Omental fat pad (tissue), 4 donors: ENCODE results near the gene PEPD. TPM values are rescaled to one million over a fixed set of nuclear protein-coding genes. Genes with fewer than 3 reads are reported as not detected.
"Not testable (repeated sequence)": the region's sequence is repeated elsewhere in the genome, so short reads cannot be mapped to it uniquely, and the experiment has no call there.

ENCODE experiments used
- ATAC-seq: fragments of 150-250 bp; one replicate; pipeline ENCODE4 v1.9.1; 2016; ENCODE audit warnings: mild to moderate bottlenecking, moderate library complexity; ENCODE audit not compliant: low FRiP score
- DNase-seq: peaks from one replicate; pipeline ENCODE4 v3.0.0-alpha.2; 2019; ENCODE audit warnings: low spot score
- total RNA-seq, 4 donors: library from RNA; depleted of rRNA; stranded (reverse); fragments of >200 nt; gene quantifications; one replicate each; pipeline ENCODE4 v1.1.0, GENCODE V29; 2016
- TF ChIP-seq, protein P1 (sequence below), 3 donors: fragments of 450-650 bp; IDR thresholded peaks; one replicate each; pipeline ENCODE4 v1.5.1; 2016 to 2017; ENCODE audit warnings: antibody characterized with exemption in 3 of 3, mild to moderate bottlenecking in 3 of 3, moderate library complexity in 2 of 3

The PEPD gene
- 10 to 100 TPM; 78.9 to 99.3 (median 89.8) TPM for total RNA-seq

DNA sequence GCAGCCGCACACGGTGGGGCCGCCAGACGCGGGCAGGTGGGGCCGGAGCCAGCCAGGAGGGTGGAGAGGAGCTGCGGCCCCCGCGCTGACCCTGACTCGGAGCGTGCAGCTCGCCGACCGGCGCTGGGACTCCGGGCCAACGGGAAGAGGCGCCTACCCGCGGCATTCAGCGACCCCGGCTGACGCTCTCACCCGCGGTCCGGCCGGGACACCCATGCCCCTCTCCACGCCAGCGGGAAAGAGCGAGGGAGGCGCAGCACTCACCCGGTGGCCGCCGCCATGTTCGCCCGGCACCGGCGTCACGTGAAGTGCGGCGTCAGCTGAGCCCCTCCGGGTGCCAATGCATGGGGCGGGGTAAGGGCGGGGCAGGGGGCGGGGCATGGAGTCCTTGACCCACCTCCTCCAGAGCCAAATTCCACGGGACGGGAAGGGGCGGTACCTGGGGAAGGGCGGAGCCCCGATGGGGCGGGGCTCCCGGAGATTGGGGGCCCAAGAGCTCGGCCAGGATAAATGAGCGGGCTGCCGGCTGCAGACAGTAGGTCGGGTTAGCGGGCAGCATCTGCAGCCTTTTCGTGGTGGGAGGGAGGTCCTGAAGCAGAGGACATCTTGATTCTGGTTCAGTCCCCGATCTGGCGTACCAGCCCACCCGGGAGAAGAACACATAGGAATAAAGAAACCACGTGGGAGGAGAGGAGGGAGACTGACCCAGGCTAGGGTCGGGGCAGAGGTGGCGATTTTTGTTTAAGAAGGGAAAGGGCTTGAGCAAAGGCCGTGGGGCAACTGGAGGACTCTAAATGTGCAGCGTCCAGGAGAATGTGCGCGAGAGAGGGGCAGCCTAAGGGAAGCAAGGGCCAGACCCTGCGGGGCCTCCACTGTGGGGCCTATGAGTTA lies at the start of gene PEPD:
TSS of gene PEPD (minus strand) at position 312 of the 891 bp plus-strand sequence. CDS start at position 281, 31 bp downstream.
- DNase-seq (peak; percentile 83), ATAC-seq (peak; percentile 97)
- TF ChIP-seq, protein P1, sequence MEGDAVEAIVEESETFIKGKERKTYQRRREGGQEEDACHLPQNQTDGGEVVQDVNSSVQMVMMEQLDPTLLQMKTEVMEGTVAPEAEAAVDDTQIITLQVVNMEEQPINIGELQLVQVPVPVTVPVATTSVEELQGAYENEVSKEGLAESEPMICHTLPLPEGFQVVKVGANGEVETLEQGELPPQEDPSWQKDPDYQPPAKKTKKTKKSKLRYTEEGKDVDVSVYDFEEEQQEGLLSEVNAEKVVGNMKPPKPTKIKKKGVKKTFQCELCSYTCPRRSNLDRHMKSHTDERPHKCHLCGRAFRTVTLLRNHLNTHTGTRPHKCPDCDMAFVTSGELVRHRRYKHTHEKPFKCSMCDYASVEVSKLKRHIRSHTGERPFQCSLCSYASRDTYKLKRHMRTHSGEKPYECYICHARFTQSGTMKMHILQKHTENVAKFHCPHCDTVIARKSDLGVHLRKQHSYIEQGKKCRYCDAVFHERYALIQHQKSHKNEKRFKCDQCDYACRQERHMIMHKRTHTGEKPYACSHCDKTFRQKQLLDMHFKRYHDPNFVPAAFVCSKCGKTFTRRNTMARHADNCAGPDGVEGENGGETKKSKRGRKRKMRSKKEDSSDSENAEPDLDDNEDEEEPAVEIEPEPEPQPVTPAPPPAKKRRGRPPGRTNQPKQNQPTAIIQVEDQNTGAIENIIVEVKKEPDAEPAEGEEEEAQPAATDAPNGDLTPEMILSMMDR (IDR thresholded peaks at IDR 0.05): no peak

GRCh38 chr19:33569821-33570220 lies 48.2 kb upstream of the PEPD start:
- TF ChIP-seq, protein P1 (IDR thresholded peaks at IDR 0.05): no peak
- DNase-seq (no peak), ATAC-seq (no peak)

- TF ChIP-seq, protein P1 (IDR thresholded peaks at IDR 0.05): no peak
- DNase-seq: no peak
- no peak for ATAC-seq
Measured at GRCh38 chr19:33568706-33569105, 47.1 kb upstream of the PEPD start.

DNA sequence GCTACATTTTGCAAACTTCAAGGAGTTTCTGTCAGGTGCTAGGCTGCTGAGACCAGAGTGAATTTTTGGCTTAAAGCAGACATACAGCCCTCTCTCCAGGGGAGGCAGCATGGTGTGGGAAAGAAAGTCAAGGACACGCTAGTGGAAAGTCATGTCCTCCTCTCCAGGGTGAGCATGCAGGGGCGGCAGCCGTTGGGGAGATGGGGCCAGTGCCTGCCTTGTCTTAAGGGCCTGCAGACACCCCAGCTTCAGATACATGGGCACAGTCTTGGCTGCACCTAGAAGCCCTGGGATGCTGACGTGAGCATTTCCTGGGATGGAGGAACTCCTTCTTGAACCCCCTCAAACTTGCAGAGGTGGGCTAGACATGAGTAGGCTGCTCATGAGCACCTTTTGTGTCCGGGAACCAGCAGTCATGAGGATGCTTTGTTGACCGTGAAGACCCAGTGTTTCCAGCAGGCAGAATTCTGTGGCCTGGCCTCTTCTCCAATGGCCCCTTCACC lies 43.3 kb upstream of the PEPD start:
- ATAC-seq: no peak
- no peak for DNase-seq

GRCh38 chr19:33562636-33563035 lies 41.0 kb upstream of the PEPD start:
- TF ChIP-seq, protein P1 (IDR thresholded peaks at IDR 0.05): no peak
- DNase-seq (no peak), ATAC-seq (no peak)

More for the DNA sequence above, 43.3 kb upstream of the PEPD start:
- TF ChIP-seq, protein P1 (IDR thresholded peaks at IDR 0.05): no peak

GRCh38 chr19:33561666-33562065 lies 40.1 kb upstream of the PEPD start:
- not testable (repeated sequence) for ATAC-seq, DNase-seq

DNA sequence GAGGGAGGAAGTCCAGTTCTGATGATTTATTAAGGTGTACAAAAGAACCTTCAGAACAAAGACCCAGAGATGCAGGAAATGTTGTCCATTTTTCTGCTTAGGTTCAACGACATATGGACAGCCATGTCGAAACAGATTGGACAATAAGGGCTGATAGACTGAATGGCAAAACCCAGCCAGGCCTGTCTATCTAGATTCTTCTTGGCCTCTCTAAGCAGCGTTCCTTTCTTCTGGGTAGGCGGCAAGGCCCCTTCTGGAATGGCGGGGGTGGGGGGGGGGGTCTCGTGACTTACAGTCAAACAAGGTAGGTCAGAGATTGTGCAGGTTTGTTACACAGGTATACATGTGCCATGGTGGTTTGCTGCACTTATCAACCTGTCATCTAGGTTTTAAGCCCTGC lies 39.7 kb upstream of the PEPD start:
- TF ChIP-seq, protein P1 (IDR thresholded peaks at IDR 0.05): no peak
- DNase-seq (no peak), ATAC-seq (no peak)
